Myocyte (in vitro differentiated cells): ENCODE results near the gene PRMT1. TPM values are rescaled to one million over a fixed set of nuclear protein-coding genes. Genes with fewer than 3 reads are reported as not detected.

Experiments used
- DNase-seq: peaks from one replicate; pipeline ENCODE4 v3.0.0-alpha.2; 2012; ENCODE audit warnings: low read depth
- total RNA-seq: library from RNA; depleted of rRNA; stranded (reverse); fragments of >200 nt; gene quantifications from 2 replicates; pipeline ENCODE4 v1.2.3, GENCODE V29; 2014

The PRMT1 gene
- total RNA-seq, 1 donor from 2014 or later, result 584 TPM

DNA sequence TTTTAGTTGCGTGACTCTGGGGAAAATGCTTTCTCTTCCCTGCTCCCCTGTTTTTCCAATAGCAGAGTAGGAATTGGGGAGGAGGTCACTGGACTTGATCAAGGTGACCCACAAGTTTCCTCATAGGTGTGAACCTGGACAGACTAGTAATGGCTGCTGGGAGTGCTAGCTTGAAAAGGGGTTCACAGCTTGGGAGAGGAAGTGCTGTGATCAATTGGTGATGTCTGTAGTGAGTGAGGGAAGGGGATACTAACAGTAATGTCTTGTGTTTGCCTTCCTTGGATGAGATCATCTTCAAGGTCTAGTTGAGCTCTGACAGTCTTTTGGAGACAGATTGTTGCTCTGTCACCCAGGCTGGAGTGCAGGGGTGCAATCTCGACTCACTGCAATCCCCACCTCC lies 9.6 kb upstream of the PRMT1 start:
- DNase-seq, result no peak

DNA sequence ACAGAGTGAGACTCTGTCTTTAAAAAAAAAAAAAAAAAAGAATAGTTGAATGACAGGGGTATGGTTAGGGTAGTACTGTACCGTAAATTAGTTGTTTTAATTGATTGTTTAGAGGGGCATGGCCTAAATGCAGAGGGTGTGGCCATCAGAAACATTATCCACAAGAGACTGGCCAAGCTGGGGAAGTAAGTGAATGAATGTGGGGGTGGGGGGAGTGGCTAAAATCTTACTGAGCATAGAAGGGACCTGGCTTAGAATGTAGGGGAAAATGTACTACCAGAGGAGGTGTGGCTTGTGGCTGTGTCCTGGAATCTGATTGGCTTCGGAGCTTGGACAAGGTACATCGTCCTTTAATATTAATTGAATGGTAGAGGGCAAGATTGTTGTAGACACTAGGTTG lies 7.6 kb upstream of the PRMT1 start:
- DNase-seq, result no peak

- peak; percentile 73 for DNase-seq
Observed at GRCh38 chr19:49672131-49672919, 4.7 kb upstream of the PRMT1 start.

DNA sequence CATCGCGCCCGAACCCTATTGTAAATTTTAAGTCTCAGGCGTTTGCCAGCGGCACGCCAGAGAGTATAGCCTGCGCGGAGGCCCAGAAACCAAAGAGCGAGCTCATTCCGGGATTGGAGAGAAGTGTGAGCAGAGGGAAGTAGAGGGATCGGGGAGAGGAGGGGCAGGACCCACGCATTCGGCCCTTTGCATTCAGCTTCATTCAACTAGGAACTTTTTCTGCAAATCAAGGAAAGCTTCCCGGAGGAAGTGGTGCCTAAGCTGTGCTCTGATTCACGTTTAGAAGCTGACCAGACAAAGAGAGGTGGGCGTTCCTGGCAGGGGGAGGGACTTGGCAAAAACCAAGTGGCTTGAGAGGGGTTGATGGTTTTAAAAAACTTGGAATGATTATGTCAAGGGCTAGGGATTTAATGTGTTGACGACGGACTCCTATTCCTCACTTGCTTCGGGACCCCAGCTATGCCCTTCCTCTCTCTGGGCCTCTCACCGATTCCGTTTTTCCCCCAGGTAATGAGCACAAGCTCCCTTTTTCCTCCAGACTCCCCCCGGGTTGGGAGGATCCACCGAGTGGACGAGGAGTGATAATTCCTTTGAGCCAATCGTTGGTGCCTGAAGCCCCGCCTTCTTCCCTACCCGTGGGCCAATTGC lies 811 bp upstream of the PRMT1 start:
- no peak for DNase-seq

- DNase-seq, result peak; percentile 100
Observed at GRCh38 chr19:49676784-49677230, 264 bp upstream of the PRMT1 start.

DNA sequence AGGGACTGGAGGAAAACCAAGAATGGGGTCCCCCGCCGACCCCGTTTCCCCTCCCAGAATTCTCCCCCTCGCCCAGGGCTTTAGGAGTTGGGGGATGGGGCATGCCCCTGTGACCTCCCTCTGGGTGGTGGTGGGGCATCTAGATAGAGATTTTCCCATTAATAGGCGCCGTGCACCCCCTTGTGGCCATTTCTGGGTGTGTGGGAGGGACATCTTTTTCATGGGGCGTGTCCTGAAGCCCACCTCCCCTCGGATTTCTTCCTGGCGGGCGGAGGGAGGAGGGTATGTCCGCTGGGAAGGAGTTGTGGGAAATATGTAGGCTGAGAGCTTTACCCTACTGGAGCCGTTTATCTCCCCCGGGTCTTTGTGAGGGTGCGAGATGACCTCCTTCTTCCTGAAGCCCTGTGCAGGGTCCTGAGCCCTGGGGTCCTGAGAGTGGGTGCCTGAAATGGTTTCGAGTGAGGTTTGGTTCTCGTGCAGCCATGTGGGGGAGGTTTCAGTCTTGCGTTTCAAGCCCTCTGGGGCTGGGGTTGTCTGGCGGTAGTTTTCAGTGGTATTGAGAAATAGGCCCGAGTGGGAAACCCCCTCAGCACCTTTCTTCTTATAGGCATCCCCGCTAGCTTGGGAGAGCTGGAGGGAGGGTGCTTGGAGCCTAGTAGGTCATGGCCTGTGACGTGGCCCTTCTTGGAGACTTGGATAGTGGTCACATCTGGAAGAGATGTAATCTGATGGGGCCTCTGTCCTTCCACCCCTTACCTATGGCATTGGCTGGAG lies 1.0 kb downstream of the PRMT1 start:
- peak; percentile 85 for DNase-seq

GRCh38 chr19:49678985-49679770 lies 2.1 kb downstream of the PRMT1 start:
- DNase-seq, result peak; percentile 90

DNA sequence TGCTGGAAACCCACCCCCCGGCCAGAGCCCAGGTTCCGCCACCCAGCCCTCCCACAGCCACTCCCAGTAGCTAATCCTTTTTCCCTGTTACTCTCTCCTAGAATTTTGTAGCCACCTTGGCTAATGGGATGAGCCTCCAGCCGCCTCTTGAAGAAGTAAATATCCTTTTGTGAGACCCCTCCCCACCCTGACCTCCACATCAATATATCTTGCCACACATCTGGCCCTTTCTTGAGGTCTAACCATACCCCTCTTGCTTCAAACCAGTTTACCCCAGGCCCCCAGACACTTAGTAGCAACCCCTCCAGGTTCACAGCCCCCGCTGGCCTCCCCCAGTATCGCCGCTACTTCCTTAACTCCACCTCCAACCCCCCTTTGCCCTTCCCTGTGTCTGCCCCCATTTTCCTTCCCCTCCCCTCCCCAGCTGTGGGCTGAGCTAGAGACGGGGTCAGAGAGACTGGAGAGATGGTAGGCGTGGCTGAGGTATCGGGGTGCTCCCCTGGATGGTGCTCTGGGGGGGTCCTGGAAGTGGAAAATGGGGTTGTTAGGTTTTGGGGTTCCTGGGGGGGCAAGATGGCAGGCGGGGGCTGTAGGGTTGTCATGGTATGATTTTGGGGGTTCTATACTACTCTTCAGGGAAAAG lies 2.8 kb downstream of the PRMT1 start:
- no peak for DNase-seq

- DNase-seq, result peak; percentile 82
Observed at GRCh38 chr19:49680421-49681351, 3.6 kb downstream of the PRMT1 start.

GRCh38 chr19:49681830-49682229 lies 4.8 kb downstream of the PRMT1 start:
- no peak for DNase-seq

DNA sequence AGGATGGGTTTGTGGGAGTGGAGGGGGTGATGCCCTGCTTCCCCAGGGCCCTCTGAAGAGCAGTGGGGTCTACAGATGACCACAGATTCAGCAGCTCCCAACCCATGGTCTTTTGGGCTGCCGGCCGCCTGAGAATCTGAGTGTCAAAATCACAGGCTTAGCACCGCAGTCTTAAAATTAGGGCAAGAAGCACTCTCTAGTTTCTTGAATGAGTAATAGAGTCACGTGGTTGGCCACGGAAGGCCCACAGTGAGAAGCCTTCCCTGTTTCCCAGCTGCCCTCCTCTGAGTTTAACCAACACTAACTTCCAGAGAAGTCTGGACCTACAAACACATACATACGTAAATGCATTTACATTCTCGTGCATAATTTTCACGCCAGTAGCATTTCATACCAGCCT lies 5.2 kb downstream of the PRMT1 start:
- peak; percentile 26 for DNase-seq

GRCh38 chr19:49683814-49684250 lies 6.8 kb downstream of the PRMT1 start:
- DNase-seq, result no peak

DNA sequence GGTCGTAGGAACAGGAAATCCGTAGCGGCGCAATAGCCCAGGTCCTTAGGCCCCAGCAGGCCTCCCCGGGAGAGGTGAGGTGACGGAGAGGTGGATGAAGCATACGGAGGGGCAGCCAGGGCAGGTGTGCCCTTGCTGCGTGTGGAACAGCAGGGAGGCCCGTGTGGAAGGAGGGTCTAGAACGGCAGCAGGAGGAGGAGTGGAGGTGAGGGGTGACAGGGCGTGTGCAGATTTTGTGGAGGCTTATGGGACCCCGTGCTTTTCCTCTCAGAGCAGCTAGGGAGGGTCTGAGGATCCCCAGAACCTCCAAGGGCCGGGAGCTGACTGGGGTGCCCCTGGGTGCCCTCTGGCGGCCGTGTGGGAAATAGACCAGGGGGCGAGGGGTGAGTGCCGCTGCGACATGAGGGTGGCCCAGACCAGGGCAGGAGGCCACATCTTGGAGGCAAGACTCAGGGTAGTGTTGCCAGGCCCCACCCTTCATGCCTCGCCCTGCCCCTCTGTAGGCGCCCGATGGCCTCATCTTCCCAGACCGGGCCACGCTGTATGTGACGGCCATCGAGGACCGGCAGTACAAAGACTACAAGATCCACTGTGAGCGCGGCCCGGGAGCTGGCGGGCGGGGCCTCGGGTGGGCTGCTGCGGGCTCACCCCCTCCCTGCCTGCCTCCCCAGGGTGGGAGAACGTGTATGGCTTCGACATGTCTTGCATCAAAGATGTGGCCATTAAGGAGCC lies 7.3 kb downstream of the PRMT1 start:
- peak; percentile 15 for DNase-seq

DNA sequence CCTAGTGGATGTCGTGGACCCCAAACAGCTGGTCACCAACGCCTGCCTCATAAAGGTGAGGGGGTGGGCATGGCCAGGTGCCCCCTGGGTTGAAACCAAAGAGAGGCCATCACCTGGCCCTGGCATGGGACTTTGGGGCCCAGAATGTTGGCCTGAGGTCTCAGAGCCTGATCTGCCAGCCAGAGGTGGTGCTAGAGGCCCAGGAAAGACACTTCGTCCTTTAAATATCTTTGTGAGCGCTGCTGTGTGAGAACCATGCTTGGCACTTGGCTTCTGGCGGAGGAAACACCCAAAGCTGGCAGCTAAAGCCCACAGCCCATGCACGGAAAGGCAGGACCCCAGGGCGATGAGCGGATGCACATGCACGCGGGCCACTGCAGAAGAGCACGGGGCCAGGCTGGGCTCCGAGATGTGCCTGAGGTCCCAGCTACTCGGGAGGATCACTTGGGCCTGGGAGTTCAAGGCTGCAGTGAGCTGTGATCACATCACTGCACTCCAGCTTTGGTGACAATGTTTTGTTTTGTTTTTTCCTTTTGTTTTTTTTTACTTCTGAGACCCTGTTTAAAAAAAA lies 8.0 kb downstream of the PRMT1 start:
- DNase-seq, result no peak

- no peak for DNase-seq
Observed at GRCh38 chr19:49685845-49686332, 8.8 kb downstream of the PRMT1 start.

DNA sequence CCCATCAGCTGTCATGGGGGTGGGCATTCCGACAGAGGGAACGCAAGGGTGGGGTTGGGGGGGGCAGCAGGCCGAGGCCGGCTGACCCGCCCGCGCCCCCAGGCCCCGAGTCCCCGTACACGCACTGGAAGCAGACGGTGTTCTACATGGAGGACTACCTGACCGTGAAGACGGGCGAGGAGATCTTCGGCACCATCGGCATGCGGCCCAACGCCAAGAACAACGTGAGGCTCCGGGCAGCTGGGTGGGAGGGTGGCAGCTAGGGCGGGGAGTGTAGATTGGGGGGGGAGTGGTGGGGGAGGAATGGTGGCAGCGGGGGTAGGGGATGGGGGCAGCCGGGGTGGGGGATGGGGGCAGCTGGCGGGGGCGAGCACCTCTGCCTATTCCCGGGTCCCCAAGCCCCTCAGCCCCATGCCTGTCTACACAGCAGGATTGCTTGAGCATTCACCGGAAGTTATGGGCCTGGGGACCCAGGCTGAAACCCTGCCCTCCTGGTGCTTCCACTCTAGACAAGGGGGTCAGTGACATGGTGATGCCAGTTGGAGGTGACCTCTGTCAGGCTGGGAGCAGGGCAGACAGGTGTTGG lies 9.5 kb downstream of the PRMT1 start:
- no peak for DNase-seq

- no peak for DNase-seq
Observed at GRCh38 chr19:49687150-49687549, 10.1 kb downstream of the PRMT1 start.
